HG03378 (cell line): ENCODE data around the gene TMEM129.
"Not testable (repeated sequence)": the region's sequence is repeated elsewhere in the genome, so short reads cannot be mapped to it uniquely, and the experiment has no call there.

ENCODE experiments used
- ATAC-seq: cut with Tn5 transposase; IDR thresholded peaks from one replicate; pipeline ENCODE4 v1.9.1; 2021; ENCODE audit warnings: mild to moderate bottlenecking, moderate library complexity; ENCODE audit not compliant: unreplicated experiment

Gene TMEM129

GRCh38 chr4:1671011-1671410, 50.1 kb downstream of the TMEM129 start:
- ATAC-seq, result not testable (repeated sequence)

GRCh38 chr4:1670279-1670678, 50.8 kb downstream of the TMEM129 start:
- no peak for ATAC-seq

GRCh38 chr4:1669850-1670249, 51.3 kb downstream of the TMEM129 start:
- no peak for ATAC-seq

GRCh38 chr4:1669270-1669669, 51.9 kb downstream of the TMEM129 start:
- no peak for ATAC-seq

GRCh38 chr4:1668488-1668840, 52.7 kb downstream of the TMEM129 start:
- no peak for ATAC-seq

- ATAC-seq, result no peak
Measured at GRCh38 chr4:1667273-1667672, 53.9 kb downstream of the TMEM129 start.

GRCh38 chr4:1666391-1666790, 54.7 kb downstream of the TMEM129 start:
- no peak for ATAC-seq
